NOMO-1 treated with DMSO at 0.1 percent for 48 hours (cell line): ENCODE results near the gene ERCC2.

Experiments used
- DNase-seq: peaks from one replicate; lab custom pipeline; 2025; ENCODE audit not compliant: unreplicated experiment; lab: John Stamatoyannopoulos, UW

Gene ERCC2

GRCh38 chr19:45402298-45403061 is 32.1 kb upstream of the ERCC2 start:
- DNase-seq = no peak

- DNase-seq = no peak
Observed at GRCh38 chr19:45401815-45402214, 31.4 kb upstream of the ERCC2 start.

- no peak for DNase-seq
Observed at GRCh38 chr19:45400192-45400591, 29.8 kb upstream of the ERCC2 start.

- DNase-seq = no peak
Observed at GRCh38 chr19:45395821-45396617, 25.6 kb upstream of the ERCC2 start.

- no peak for DNase-seq
Observed at GRCh38 chr19:45391871-45392665, 21.7 kb upstream of the ERCC2 start.

GRCh38 chr19:45391346-45391745 is 21.0 kb upstream of the ERCC2 start:
- peak; percentile 47 for DNase-seq

GRCh38 chr19:45385392-45386221 is 15.2 kb upstream of the ERCC2 start:
- no peak for DNase-seq

GRCh38 chr19:45382426-45382825 is 12.1 kb upstream of the ERCC2 start:
- DNase-seq = no peak

GRCh38 chr19:45380107-45380506 is 9.7 kb upstream of the ERCC2 start:
- DNase-seq = no peak

GRCh38 chr19:45376045-45376724 is 5.8 kb upstream of the ERCC2 start:
- no peak for DNase-seq

GRCh38 chr19:45368737-45369340 is 1.5 kb downstream of the ERCC2 start:
- DNase-seq = no peak

- DNase-seq = no peak
Observed at GRCh38 chr19:45368127-45368526, 2.2 kb downstream of the ERCC2 start.

- no peak for DNase-seq
Observed at GRCh38 chr19:45364696-45365095, 5.7 kb downstream of the ERCC2 start.

GRCh38 chr19:45363861-45364459 is 6.4 kb downstream of the ERCC2 start:
- no peak for DNase-seq

GRCh38 chr19:45362291-45362690 is 8.1 kb downstream of the ERCC2 start:
- no peak for DNase-seq

- DNase-seq = no peak
Observed at GRCh38 chr19:45361608-45362007, 8.8 kb downstream of the ERCC2 start.

- no peak for DNase-seq
Observed at GRCh38 chr19:45358213-45358792, 12.1 kb downstream of the ERCC2 start.

- no peak for DNase-seq
Observed at GRCh38 chr19:45357445-45357783, 13.0 kb downstream of the ERCC2 start.
